Right ventricle myocardium superior (tissue), 1 donor: ENCODE results near the gene TIAM1. TPM values are rescaled to one million over a fixed set of nuclear protein-coding genes. Genes with fewer than 3 reads are reported as not detected.

Source experiments
- ATAC-seq: fragments of 200-7000 bp; cut with Tn5 transposase; one replicate; pipeline ENCODE4 v1.9.1; 2020; ENCODE audit warnings: mild to moderate bottlenecking; ENCODE audit not compliant: poor library complexity
- DNase-seq: peaks from one replicate; pipeline ENCODE4 v3.0.0-alpha.2; 2020
- intact Hi-C: fragments of 100-400 bp; cut with DNase I; formaldehyde crosslinking; loops from one replicate; pipeline ENCODE4 v1.11.2; 2022
- total RNA-seq: library from RNA; stranded (reverse); fragmentation: NEBNext Ultra II Directional; extraction: Animal tissue kit (Norgen Biotek cat#: 25700); gene quantifications from one replicate; pipeline ENCODE4 v1.2.1, GENCODE V29; 2021
- donor health status: DM: no; HTN: yes; CAD: no; lungs with severe emphysema.

Gene TIAM1
- total RNA-seq, 1 donor from 2014 or later, result 2.9 TPM

DNA sequence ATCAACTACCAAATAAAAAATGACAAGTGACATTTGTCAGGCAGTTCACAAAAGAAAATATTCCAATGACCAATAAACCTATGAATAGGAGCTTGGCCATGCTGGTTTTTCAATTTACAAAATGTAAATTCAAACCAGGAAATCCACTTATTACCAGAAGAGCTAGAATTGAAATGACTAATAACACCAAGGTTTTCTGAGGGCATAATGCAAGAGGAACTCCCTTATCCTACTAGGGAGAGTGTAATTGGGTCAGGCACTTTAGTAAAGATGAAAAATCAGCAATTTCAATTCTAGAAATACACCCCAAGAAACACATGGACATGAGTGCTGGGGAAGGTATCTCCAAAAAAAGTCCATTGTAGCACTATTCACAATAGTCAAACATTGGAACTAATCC, 16.7 kb upstream of the TIAM1 start:
- ATAC-seq (no peak), DNase-seq (no peak)
- intact Hi-C loops, result no loop called here

DNA sequence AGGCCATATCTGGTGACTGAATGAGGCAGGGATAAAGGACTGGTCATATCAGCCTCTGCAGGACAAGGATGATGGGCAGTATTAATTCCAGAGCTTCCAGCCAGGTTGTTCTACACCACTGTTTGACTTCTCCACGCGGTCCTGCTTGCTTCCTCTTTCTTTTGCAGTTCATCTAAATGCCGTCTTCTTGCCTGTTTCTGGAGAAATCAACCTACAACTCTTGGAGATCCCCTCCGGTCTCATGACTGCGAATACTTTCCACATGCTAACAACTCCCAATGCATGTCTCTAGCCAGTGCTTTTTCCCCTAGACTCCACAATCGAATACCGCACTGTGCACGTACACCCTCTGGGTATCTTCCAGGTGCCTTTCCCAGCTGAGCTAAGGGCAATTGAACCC, 14.1 kb upstream of the TIAM1 start:
- ATAC-seq (no peak), DNase-seq (no peak)
- intact Hi-C loops, result no loop called here

DNA sequence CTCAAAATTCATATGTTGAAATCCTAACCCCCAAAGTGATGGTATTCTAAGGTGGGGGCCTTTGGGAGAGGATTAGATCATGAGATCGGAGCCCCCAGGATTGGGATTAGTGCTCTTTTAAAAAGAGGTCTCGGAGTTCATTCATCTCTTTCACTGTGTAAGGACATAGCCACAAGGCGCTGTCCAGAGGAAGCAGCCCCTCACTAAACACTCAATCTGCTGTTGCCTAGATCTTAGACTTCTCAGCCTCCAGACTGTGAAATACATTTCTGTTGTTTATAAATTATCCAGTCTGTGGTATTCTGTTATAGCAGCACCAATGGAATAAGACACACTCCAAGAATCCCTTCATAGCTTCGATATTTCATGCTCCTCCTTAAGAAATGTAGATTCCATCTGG, 12.4 kb upstream of the TIAM1 start:
- intact Hi-C loops, result no loop called here
- DNase-seq (no peak), ATAC-seq (no peak)

DNA sequence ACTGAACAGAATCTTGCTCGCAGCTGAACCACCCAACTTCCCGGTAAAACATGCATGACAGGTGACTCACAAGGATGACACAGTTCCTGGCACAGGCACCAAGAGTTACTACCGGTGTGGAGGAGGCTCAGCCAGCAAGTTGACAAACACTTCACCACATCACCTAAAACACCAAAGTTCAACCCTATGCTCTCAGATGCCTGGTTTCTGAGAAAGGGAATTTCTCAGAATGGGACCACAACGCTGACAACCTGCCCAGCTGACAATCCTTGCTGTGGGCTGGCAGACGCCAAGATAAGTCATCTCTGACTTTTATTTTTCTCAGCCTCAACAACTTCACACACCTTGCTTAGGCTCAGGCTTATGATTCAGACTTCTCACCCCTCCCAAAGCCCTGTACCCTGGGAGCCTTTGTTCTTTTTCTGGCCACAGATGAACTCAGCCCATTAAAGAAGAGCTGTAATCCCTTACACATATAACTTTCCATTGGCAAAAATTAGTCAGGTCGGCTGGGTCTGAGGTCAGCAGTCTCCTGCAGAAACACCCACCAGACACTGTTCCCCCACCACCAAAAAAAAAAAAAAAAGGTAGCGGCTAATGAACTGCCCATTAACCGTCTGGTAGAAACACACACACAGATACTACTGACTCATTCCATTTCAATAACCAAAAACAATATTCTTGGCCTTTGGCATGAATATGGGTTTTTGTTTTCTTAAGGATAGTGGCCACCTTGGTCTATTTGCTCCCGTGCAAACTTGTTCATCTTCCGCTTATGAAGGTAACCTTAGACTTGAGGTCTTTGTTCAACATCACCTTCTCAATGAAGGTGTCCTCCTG, 10.8 kb upstream of the TIAM1 start:
- DNase-seq (no peak), ATAC-seq (no peak)
- intact Hi-C loops, result no loop called here

DNA sequence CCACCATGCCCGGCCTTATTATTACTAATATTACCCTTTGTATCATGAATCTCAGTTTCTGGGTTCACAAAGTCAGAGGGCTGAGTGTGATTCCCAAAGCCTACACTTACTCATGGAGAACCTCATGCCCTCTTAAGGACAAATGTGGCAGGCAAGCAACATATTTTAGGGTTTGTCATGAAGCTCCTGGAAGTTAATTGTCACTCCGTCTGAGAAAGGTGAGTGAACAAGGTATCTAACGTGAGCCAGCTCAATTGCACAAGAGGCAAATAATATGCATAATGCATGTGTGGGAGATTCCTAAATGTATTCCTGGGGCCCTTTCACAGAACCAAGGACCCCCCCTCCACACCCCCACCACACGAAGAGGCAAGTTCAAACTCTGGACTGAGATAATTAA, 10.1 kb upstream of the TIAM1 start:
- intact Hi-C loops, result no loop called here
- DNase-seq, result no peak
- ATAC-seq, result no peak

DNA sequence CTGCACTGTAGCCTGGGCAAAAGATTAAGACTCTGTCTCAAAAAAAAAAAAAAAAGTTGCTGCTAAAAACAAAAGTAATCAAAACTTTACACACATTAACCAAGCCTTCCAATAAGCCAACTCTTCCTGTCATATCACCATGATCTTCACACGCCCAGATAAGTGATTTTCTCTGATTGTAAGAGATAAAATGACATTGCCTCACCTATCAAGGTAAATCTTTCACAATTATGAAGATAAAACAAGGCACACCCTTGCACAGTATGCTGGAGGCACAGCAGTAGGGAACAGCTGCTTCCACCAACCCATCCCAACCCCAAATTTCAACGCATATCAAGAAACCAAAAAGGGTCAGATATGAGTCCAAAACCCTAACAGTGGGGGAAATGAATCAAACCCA, 8.8 kb upstream of the TIAM1 start:
- DNase-seq, result no peak
- intact Hi-C loops, result no loop called here
- ATAC-seq, result no peak

DNA sequence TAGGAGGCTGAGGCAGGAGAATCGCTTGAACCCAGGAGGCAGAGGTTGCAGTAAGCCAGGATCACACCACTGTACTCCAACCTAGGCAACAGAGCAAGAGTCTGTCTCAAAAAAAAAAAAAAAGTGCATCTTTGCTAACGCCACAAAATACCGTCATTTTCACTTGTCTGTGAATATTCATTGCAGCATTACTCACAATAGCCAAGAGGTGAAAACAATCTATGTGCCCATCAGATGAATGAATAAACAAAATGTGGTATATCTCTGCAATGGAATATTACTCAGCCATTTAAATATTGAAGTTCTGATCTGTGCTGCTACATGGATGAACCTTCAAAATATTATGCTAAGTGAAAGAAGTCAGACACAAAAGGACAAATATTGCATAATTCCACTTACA, 7.9 kb upstream of the TIAM1 start:
- DNase-seq (no peak), ATAC-seq (no peak)
- intact Hi-C loops, result no loop called here

DNA sequence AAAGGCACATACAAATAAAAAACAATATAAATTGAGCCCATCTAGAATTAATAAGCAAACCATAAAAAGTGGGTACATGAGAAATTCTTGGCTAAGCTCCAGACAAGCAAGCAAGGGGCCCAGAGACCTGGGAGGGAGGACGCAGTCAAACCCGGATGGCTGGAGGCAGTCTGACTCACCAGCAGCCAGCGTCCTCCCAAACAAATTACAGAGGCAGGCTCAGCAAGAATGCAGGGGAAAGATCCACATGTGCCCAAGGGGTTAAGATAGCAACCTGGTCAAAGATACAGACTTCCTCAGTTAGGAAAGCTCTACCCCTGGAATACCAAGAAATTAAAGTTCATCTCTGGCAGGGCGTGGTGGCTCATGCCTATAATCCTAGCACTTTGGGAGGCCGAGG, 7.4 kb upstream of the TIAM1 start:
- DNase-seq (no peak), ATAC-seq (no peak)
- intact Hi-C loops, result no loop called here

DNA sequence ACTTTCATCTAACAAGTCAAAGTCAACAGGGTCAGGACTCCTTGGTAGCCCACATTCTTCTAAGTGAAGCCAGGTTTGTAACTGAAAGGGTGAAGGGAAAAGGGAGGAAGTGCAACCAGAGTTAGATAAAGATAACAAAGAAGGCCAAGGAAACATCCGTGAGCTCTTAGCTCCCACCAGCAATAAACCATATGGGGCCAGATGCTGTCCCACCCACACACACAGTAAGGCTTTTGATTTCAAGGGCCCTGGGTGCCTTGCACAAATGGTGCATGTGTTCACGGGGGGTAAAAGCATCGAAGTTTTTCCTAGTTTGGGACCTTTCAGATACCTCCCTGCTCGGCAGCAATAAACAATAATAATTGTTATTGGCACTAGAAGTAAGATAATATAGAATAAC, 5.1 kb upstream of the TIAM1 start:
- intact Hi-C loops, result no loop called here
- no peak for ATAC-seq
- DNase-seq, result no peak

DNA sequence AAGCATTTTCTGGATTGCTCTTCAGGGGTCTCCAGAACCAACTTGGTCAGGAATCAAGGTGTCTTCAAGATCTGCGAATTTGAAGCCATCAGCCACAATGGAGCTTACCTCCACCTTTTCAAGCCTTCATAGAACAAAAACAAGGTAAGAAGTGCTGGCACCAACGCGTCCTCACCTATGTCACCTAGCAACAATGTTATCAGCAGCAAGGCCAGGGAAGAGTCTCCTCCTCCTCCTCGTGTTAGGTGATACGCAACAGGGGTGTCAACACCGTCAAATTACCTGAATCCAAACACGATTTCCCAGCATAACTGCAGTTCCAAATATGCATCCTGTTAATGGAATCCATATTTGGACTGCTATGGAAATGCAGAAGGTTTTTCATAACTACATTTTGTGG, 4.1 kb upstream of the TIAM1 start:
- DNase-seq (no peak), ATAC-seq (no peak)
- intact Hi-C loops, result no loop called here

DNA sequence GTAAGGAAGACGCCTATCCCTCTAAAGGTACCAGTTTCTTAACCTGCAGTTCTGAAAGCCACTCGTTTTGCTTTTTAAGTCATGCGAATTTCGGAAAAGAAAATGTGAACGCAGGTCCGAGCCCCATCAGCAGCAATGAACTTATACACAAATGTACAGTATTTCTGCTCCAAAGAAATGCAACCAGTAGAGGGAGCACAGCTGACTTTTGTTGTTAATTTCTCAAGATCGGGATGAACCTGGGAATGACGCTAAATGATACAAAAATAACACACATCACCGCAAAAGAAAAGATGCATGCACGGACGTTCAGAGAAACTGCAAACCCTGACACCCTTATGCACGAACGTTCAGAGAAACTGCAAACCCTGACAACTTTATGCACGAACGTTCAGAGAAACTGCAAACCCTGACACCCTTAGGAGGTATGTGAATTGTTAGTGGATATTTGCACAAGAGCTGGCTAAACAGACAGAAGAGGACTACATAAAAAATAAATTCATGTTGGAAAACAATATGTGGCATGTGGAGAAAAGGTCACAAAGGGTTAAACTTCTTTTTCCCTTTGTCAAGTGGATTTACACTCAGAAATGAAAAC, 3.5 kb upstream of the TIAM1 start:
- intact Hi-C loops, result no loop called here
- DNase-seq (no peak), ATAC-seq (no peak)

DNA sequence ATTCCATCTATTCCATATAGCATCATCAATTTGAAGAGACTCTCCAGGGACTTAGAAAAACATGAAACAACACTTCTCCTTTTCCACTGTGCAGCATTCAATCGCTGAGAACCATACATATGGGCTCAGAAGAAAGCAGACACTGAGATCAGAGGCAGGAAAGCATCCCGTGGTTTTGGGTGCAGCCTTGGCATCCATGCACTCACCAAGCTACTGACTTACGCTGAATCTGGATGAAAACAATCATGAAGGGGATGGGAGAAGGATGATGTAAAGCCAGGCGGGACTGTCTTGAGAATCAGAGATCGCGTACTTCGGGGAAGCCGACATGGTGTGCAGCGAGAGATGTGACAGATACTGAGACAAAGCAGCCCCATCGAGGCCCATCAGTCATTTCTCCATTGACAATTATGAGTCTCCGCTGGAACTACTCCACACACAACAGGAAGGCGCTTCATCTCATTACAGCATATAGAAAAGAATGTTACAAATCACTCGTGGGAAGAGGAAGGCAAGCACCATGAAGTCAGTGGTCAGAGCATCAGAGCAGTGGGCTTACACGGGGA, 2.3 kb upstream of the TIAM1 start:
- intact Hi-C loops, result no loop called here
- ATAC-seq (no peak), DNase-seq (no peak)

DNA sequence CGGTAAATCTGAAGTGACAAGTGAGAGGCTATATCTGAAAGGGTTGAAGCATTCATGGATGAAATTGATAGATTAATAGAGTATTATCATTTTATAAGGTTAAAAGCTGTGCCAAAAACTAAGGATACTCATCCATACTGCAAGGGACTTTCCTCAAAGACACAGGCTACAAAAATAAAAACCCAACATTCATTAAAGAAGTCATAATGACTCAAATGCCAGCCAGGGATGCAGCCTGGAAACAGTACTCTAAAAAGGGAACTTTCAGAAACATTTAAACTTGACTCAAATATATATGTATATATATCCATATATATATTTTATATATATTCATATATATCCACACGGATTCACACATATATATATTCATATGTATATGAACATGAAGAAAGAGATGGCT, 1.1 kb upstream of the TIAM1 start:
- intact Hi-C loops, result no loop called here
- no peak for DNase-seq
- no peak for ATAC-seq

DNA sequence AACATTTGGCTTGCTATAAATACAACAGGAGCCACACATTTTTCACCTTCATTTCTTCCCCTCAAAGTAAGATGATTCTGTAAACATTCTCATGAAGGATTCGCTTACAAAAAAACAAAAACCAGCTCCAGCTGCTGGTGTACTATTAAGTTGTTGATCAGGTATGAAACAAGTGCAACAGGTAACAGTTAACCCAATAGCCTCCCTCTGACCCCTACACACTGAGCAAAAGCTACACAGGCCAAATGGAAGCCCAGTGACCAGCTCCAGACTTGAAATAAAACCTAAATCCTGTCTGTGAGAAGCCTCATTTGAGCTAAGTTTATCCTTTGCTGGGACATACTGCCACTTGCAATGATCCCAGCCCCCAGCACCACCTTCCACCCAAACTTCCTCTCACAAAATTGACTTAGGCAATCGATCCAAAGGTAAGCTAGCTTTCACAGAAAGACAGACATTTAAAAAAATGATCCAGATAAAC, 991 bp downstream of the TIAM1 start:
- no peak for ATAC-seq
- intact Hi-C loops, result no loop called here
- DNase-seq, result no peak

DNA sequence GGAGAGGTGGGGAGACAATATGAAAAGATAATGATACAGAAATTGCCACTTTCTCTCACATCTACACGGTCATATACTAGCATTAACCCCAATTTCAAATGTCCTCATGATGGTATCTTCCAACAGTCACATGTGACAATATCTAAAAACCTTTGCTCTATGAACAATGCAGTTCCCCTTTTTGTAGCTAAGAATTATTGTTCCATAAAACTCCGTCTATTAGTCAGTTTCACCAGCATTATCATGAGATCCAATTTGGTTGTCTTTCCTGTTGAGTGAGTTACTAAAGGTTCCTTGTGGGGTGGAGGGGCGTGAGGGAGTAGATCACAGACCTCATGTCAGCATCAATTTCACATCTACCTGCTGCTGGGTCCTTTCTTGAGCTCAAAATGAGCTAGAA, 1.7 kb downstream of the TIAM1 start:
- intact Hi-C loops, result no loop called here
- DNase-seq (no peak), ATAC-seq (no peak)

DNA sequence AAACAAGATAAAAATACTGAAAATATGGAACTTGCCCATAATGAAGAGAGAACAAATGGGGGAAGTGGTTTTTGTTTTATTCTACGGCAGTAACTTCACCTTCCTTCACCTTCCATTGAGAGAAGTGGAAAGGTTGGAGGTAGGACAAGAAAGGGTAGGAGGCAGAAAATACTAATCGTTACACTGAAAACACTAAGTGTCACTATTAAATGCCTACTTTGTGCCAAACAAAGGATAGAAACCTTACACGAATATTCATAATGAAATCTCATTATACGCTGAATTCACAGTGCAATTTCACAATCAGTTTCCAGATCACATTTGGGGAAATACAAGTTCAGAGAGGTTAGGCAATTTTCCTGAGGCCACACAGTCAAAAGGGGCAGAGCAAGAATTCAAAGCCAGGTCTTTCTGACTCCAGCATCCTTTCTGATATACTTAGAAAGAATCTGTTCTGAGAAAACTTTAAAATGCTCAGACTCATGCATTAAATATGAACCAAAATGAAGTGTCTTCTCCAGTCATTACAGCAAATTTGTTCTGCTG, 3.0 kb downstream of the TIAM1 start:
- intact Hi-C loops, result no loop called here
- no peak for DNase-seq
- no peak for ATAC-seq

DNA sequence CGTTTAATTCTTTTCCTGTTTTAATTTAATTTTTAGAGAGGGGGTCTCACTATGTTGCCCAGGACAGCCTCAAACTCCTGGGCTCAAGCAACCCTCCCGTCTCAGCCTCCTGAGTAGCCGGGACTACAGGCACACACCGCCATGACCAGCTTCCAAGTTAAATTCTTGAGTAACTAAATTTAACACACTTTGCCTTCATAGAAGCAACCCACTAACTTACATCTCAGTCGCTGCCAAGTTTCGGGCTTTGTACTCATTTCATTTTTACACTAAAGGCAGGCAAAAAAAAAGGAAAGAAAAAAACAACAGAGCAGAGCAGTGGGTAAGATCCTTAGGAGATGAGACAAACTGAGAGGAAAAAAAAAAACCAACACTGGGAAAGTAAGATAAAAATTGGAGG, 3.5 kb downstream of the TIAM1 start:
- ATAC-seq (no peak), DNase-seq (no peak)
- intact Hi-C loops, result no loop called here

DNA sequence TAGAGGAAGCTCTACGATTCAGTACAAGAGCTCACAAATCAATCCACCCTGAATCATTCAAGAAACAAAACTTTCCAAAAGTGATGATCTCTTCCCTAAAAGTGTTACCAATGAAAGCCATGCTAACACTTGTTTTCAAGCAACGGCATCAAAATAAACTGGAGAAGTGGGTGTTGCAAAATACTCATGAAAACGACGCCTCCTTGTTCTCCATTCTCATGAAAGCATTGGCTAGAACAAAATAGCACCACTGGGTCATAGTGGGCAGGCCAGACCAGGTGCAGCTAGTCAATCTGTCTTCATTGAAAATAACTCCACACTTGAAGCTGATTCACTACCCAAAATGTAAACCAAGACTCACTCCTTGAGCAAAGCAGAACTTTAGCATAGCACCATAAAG, 4.3 kb downstream of the TIAM1 start:
- intact Hi-C loops, result no loop called here
- DNase-seq (no peak), ATAC-seq (no peak)

DNA sequence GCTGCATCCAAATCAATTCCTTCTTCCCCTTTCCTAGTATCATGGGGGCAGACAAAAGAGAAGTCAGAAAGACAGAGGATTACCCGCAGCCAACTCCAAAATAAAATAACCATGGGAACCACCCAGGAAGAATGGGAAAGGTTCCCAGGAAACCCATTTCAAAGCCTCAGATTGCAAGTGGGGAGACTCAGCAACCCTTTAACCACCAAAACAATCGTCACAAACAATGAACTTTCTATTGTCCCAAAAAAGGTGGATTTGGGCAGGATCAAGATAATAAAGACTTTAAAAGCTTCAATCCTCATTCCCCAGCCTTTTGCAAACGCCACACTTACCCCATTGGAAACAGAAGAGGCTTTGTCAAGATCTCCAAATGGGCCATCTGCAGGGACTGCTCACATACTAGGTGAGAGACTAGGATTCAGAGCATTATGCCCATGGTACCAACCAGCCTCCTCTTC, 5.1 kb downstream of the TIAM1 start:
- intact Hi-C loops, result no loop called here
- ATAC-seq, result no peak
- DNase-seq, result no peak
